ENCODE results near the gene THBD.

DNA sequence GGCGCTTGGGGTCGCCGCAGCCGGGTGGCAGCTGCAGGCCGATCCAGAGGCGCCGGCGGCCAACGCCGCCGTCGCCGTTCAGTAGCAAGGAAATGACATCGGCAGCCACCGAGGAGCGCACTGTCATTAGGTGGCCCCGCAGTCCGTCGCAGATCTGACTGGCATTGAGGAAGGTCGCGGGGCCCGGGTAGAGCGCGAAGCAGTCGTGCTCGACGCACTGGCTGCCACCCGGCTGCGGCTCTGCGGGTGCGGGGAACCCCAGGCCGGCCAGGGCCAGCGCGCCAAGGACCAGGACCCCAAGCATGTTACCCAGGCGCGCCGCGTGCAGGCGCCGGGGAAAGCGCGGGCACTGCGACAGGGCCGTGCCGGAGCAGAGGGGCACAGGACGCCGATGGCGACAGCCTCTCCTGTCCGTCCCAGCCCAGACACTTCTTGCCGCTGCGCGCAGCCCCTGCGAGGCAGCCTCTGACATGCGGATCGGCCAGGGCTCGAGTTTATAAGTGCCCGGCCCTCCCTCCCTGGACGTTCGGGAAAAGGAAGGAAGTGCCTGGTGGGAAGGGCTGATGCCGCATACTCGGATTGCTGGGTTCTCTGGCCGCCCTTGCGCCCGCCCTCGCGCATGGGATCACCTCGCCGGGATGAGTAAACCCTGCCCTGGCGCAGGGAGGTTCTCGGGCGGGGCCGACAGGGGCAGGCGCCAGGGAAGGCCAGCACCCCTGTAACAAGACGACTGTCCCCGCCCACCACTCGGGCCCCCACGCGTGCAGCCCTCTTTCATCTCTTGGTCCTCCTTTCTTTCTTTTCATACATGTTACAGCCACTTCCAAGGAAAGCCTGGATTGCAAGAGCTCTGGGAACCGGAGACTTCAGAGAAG lies at the start of gene THBD:
- peak; percentile 17 for TF ChIP-seq EZH2 (IDR thresholded peaks at IDR 0.05; ENCODE audit: low read depth, unreplicated experiment)
- TF ChIP-seq, protein P1, sequence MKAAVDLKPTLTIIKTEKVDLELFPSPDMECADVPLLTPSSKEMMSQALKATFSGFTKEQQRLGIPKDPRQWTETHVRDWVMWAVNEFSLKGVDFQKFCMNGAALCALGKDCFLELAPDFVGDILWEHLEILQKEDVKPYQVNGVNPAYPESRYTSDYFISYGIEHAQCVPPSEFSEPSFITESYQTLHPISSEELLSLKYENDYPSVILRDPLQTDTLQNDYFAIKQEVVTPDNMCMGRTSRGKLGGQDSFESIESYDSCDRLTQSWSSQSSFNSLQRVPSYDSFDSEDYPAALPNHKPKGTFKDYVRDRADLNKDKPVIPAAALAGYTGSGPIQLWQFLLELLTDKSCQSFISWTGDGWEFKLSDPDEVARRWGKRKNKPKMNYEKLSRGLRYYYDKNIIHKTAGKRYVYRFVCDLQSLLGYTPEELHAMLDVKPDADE (IDR thresholded peaks at IDR 0.05): no peak
- TF ChIP-seq EZH2phosphoT487 (IDR thresholded peaks at IDR 0.05; ENCODE audit: unreplicated experiment): no peak
- TF ChIP-seq, protein P2, sequence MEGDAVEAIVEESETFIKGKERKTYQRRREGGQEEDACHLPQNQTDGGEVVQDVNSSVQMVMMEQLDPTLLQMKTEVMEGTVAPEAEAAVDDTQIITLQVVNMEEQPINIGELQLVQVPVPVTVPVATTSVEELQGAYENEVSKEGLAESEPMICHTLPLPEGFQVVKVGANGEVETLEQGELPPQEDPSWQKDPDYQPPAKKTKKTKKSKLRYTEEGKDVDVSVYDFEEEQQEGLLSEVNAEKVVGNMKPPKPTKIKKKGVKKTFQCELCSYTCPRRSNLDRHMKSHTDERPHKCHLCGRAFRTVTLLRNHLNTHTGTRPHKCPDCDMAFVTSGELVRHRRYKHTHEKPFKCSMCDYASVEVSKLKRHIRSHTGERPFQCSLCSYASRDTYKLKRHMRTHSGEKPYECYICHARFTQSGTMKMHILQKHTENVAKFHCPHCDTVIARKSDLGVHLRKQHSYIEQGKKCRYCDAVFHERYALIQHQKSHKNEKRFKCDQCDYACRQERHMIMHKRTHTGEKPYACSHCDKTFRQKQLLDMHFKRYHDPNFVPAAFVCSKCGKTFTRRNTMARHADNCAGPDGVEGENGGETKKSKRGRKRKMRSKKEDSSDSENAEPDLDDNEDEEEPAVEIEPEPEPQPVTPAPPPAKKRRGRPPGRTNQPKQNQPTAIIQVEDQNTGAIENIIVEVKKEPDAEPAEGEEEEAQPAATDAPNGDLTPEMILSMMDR (conservative IDR thresholded peaks at IDR 0.05; ENCODE audit: low read depth in 2 of 2): no peak
- TF ChIP-seq STAT1 (IDR thresholded peaks at IDR 0.05; ENCODE audit: unreplicated experiment): no peak
- no peak for TF ChIP-seq POLR2AphosphoS5 (IDR thresholded peaks at IDR 0.05; ENCODE audit: low read depth)
- TF ChIP-seq, protein P3, sequence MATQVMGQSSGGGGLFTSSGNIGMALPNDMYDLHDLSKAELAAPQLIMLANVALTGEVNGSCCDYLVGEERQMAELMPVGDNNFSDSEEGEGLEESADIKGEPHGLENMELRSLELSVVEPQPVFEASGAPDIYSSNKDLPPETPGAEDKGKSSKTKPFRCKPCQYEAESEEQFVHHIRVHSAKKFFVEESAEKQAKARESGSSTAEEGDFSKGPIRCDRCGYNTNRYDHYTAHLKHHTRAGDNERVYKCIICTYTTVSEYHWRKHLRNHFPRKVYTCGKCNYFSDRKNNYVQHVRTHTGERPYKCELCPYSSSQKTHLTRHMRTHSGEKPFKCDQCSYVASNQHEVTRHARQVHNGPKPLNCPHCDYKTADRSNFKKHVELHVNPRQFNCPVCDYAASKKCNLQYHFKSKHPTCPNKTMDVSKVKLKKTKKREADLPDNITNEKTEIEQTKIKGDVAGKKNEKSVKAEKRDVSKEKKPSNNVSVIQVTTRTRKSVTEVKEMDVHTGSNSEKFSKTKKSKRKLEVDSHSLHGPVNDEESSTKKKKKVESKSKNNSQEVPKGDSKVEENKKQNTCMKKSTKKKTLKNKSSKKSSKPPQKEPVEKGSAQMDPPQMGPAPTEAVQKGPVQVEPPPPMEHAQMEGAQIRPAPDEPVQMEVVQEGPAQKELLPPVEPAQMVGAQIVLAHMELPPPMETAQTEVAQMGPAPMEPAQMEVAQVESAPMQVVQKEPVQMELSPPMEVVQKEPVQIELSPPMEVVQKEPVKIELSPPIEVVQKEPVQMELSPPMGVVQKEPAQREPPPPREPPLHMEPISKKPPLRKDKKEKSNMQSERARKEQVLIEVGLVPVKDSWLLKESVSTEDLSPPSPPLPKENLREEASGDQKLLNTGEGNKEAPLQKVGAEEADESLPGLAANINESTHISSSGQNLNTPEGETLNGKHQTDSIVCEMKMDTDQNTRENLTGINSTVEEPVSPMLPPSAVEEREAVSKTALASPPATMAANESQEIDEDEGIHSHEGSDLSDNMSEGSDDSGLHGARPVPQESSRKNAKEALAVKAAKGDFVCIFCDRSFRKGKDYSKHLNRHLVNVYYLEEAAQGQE (IDR thresholded peaks at IDR 0.05; ENCODE audit: unreplicated experiment): no peak
- no peak for TF ChIP-seq JUNB (IDR thresholded peaks at IDR 0.05; ENCODE audit: unreplicated experiment)
